Smooth muscle cell of bladder (primary cell): ENCODE results near the gene PSPC1. TPM values are rescaled to one million over a fixed set of nuclear protein-coding genes. Genes with fewer than 3 reads are reported as not detected.

Source experiments
- total RNA-seq: library from RNA; depleted of rRNA; stranded (reverse); fragments of >200 nt; gene quantifications from 2 replicates; pipeline ENCODE4 v1.2.3, GENCODE V29; 2014

Gene PSPC1
- 40.8 and 46.4 TPM in 2 replicates for total RNA-seq

GRCh38 chr13:19782727-19783682 lies at the start of gene PSPC1:
TSS of gene PSPC1 (minus strand) at chr13:19782945. CDS start at chr13:19782757, 188 bp downstream.

Other genes starting within 250 kb of the PSPC1 start
- 0.09 TPM in 1 of 2 replicates, not detected in the other for gene TPTE2, start 221.4 kb downstream of the PSPC1 start, total RNA-seq
- 15.1 and 19.0 TPM in 2 replicates for gene MPHOSPH8, start 149.3 kb downstream of the PSPC1 start, total RNA-seq
- gene ZMYM5, start 80.7 kb upstream of the PSPC1 start, total RNA-seq, result 12.4 and 12.8 TPM in 2 replicates
- gene ZMYM2, start 175.8 kb upstream of the PSPC1 start, total RNA-seq, result 43.5 and 50.8 TPM in 2 replicates